GM21515 (cell line): ENCODE data around the gene RIC3.
A peak's percentile ranks its signal among the peaks of the same experiment; 100 is the strongest.

Experiments used
- ATAC-seq: cut with Tn5 transposase; IDR thresholded peaks from one replicate; pipeline ENCODE4 v1.9.1; 2021; ENCODE audit not compliant: unreplicated experiment

The RIC3 gene

GRCh38 chr11:8168485-8169257, at the start of gene RIC3:
Gene RIC3 (minus strand): TSS chr11:8169025. CDS start chr11:8168989, 36 bp downstream.
- ATAC-seq: peak; percentile 75

- no peak for ATAC-seq
These were observed 49.6 kb upstream of the RIC3 start for GRCh38 chr11:8218409-8218808.

GRCh38 chr11:8217926-8218325, 49.1 kb upstream of the RIC3 start:
- no peak for ATAC-seq

- no peak for ATAC-seq
These were observed 48.3 kb upstream of the RIC3 start for GRCh38 chr11:8217136-8217535.

GRCh38 chr11:8213376-8213775, 44.6 kb upstream of the RIC3 start:
- ATAC-seq: no peak

GRCh38 chr11:8209208-8209807, 40.5 kb upstream of the RIC3 start:
- ATAC-seq: no peak

- ATAC-seq: no peak
These were observed 38.5 kb upstream of the RIC3 start for GRCh38 chr11:8207080-8208000.

- no peak for ATAC-seq
These were observed 37.6 kb upstream of the RIC3 start for GRCh38 chr11:8206251-8207079.

- no peak for ATAC-seq
These were observed 36.7 kb upstream of the RIC3 start for GRCh38 chr11:8205566-8205965.

- ATAC-seq: no peak
These were observed 35.8 kb upstream of the RIC3 start for GRCh38 chr11:8204596-8204995.

- no peak for ATAC-seq
These were observed 35.2 kb upstream of the RIC3 start for GRCh38 chr11:8204025-8204424.

GRCh38 chr11:8203414-8203715, 34.5 kb upstream of the RIC3 start:
- no peak for ATAC-seq

- no peak for ATAC-seq
These were observed 33.9 kb upstream of the RIC3 start for GRCh38 chr11:8202516-8203413.

- ATAC-seq: no peak
These were observed 33.0 kb upstream of the RIC3 start for GRCh38 chr11:8201644-8202365.

GRCh38 chr11:8199676-8200075, 30.9 kb upstream of the RIC3 start:
- ATAC-seq: no peak

- ATAC-seq: no peak
These were observed 27.9 kb upstream of the RIC3 start for GRCh38 chr11:8196749-8197148.

- no peak for ATAC-seq
These were observed 26.1 kb upstream of the RIC3 start for GRCh38 chr11:8194956-8195355.

GRCh38 chr11:8192896-8193209, 24.0 kb upstream of the RIC3 start:
- no peak for ATAC-seq
